Measurements from ENCODE around the gene MAP1LC3A. TPM values are rescaled to one million over a fixed set of nuclear protein-coding genes. Genes with fewer than 3 reads are reported as not detected.

MAP1LC3A gene
- total and polyA plus RNA-seq, 8 donors, result 11.7 to 98.4 (median 50.4) TPM

DNA sequence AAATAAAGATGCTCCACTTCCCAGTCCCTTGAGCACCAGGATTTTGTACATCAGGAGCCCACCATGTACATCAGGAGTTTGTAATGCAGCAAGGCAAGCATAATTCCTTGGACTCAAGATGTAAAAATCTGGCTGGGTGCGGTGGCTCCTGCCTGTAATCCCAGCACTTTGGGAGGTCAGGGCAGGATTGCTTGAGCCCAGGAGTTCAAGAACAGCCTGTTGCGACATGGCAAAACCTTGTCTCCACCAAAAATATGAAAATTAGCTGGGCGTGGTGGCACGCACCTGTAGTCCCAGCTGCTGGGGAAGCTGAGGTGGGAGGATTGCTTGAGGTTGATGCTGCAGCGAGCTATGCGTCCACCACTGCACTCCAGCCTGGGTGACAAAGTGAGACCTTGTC, 16.1 kb upstream of the MAP1LC3A start:
- no peak for TF ChIP-seq POLR2AphosphoS5 (IDR thresholded peaks at IDR 0.05)
- no peak for TF ChIP-seq CTCF (IDR thresholded peaks at IDR 0.05)
- no peak for TF ChIP-seq EP300 (IDR thresholded peaks at IDR 0.05)
- no peak for TF ChIP-seq POLR2A (IDR thresholded peaks at IDR 0.05)
- Histone ChIP-seq H3K4me1 (peaks cover 0 to 20% (median 2%) of the 10 kb centered on the region in 4 donors), H3K36me3 (peaks cover 22 to 54% (median 45%) of the 10 kb centered on the region in 4 donors), H3K27me3 (no peaks in the 10 kb centered on the region), H3K4me3 (no peak overlapping the region), H3K9me3 (no peaks in the 10 kb centered on the region), H3K27ac (no peak overlapping the region)
- intact Hi-C loops (cut with DNase I; ENCODE audit: low total_unique reads), result no loop called here
- no peak for DNase-seq
- WGBS, 5 donors, result 93 to 98% (median 98%) methylated on average over 6 of the region's 6 CpGs

DNA sequence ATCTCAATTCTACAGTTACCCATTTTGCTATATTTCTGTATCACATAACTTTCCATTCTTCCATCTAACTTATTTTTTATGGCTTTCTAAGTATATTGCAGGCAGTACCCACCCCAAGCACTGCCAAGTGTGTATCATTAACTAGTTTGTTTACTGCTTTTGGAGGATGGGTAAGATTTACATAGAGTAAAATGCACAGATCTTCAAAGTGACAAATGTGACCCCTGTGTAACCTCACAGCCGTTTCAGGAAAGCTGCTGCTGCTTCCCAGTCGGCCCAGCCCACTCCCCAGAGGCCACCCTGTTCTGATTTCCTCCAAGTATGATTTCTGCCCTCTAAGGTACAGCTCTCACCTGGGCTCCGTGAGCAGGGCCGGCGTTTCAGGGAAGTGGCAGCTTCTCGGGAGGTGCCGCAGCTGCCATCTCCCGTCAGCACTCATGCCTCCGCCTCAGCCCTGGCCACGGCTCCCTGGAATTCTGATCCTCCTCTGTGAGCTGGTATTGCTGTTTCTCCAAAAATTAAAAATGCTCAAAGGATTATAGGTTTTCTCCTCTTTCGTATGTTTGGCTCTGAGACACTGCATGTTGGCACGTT, 15.0 kb upstream of the MAP1LC3A start:
- H3K4me3 ChIP-seq, result no peak overlapping the region
- intact Hi-C loops (cut with DNase I; ENCODE audit: low total_unique reads), result no loop called here
- H3K9me3 ChIP-seq, result no peaks in the 10 kb centered on the region
- H3K27ac ChIP-seq, result no peak overlapping the region
- TF ChIP-seq EP300 (IDR thresholded peaks at IDR 0.05) (no peak), CTCF (IDR thresholded peaks at IDR 0.05) (no peak), POLR2AphosphoS5 (IDR thresholded peaks at IDR 0.05) (no peak), POLR2A (IDR thresholded peaks at IDR 0.05) (no peak)
- 58 to 65% (median 64%) methylated on average over 12 of the region's 12 CpGs for WGBS, 5 donors
- H3K4me1 ChIP-seq, result peaks cover 0 to 16% (median 0%) of the 10 kb centered on the region in 4 donors
- no peaks in the 10 kb centered on the region for H3K27me3 ChIP-seq
- peaks cover 22 to 43% (median 40%) of the 10 kb centered on the region in 4 donors for H3K36me3 ChIP-seq
- no peak for DNase-seq

DNA sequence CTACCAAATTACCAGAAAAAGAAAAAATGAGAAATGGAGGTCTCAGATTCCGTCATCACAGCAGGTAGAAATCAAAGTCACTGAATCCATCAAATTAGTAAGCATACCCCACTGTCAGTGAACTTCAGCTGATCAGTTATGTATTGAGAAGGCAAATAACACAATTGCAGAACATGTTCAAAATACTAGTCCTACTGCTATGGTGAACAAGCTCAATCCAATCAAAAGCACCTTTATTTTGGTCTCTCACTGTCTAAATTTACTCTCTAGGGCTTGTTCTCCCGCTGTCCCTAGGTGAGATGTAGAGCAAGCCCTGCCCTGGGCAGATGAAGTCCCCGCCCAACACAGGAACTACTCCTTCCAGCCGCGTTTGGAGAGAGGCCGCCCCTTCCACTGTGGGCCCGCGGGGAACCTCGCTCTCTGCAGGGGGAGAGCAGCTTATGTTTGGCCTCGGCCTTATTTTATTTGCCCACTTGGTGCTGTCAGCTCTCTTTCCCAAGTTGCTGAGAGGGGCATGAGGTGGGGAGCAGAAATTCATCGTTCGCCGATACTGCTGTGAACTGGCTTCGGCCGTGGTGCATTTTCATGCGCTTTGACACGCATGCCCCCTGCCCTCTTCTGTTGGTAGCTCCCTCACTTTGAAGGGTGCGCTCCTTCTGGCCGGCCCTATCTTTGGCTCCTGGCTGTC, 14.3 kb upstream of the MAP1LC3A start:
- Histone ChIP-seq H3K36me3 (peaks cover 18 to 36% (median 34%) of the 10 kb centered on the region in 4 donors), H3K27me3 (no peaks in the 10 kb centered on the region), H3K4me3 (peak overlapping the region in 1 of 4 donors; percentile 11), H3K4me1 (peaks cover 0 to 16% (median 0%) of the 10 kb centered on the region in 4 donors), H3K27ac (no peak overlapping the region), H3K9me3 (no peaks in the 10 kb centered on the region)
- WGBS, 5 donors, result 14 to 35% (median 18%) methylated on average over 18 to 19 of the region's 19 CpGs
- peak in 1 of 2 donors; percentile 69 for DNase-seq
- intact Hi-C loops (cut with DNase I; ENCODE audit: low total_unique reads), result no loop called here
- TF ChIP-seq POLR2A (IDR thresholded peaks at IDR 0.05), result no peak
- TF ChIP-seq CTCF (IDR thresholded peaks at IDR 0.05), result no peak
- no peak for TF ChIP-seq EP300 (IDR thresholded peaks at IDR 0.05)
- TF ChIP-seq POLR2AphosphoS5 (IDR thresholded peaks at IDR 0.05), result no peak

DNA sequence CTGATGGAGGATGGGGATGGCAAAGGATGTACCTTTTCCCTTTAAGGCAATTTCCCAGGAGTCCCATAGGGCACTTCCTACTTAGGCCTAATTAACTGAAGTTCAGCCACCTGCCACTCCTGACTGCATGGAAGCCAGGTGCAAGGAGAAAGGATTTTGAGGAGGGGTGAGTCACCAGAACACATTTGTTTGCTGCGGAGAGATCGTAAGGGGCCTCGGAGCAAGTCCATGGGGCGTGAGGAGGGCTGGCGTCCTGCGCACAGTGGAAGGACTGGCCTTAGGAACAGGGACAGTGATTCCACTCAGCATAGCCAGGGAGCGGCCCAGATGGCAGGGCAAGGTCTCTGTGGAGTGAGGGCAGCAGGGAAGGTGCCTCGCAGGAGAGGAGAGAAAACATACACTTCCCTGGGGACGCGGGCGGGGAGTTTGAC, 11.8 kb upstream of the MAP1LC3A start:
- H3K27ac ChIP-seq, result no peak overlapping the region
- DNase-seq, result peak in 1 of 2 donors; percentile 50
- no peak for TF ChIP-seq CTCF (IDR thresholded peaks at IDR 0.05)
- no peak for TF ChIP-seq POLR2A (IDR thresholded peaks at IDR 0.05)
- intact Hi-C loops (cut with DNase I; ENCODE audit: low total_unique reads), result no loop called here
- 58 to 86% (median 71%) methylated on average over 11 of the region's 11 CpGs for WGBS, 5 donors
- peaks cover 0 to 24% (median 0%) of the 10 kb centered on the region in 4 donors for H3K4me1 ChIP-seq
- H3K36me3 ChIP-seq, result peaks cover 0 to 11% (median 8%) of the 10 kb centered on the region in 4 donors
- no peaks in the 10 kb centered on the region for H3K9me3 ChIP-seq
- no peak overlapping the region for H3K4me3 ChIP-seq
- H3K27me3 ChIP-seq, result no peaks in the 10 kb centered on the region

Data from stomach (tissue), 9 donors.